CD14-positive monocyte (primary cell): ENCODE measurements around the gene STK32C. TPM values are rescaled to one million over a fixed set of nuclear protein-coding genes. Genes with fewer than 3 reads are reported as not detected.
A peak's percentile ranks its signal among the peaks of the same experiment; 100 is the strongest.

ENCODE experiments used
- DNase-seq, 3 donors: peaks; one replicate each; pipeline ENCODE4 v3.0.0-alpha.2; 2011 to 2022
- H2AFZ ChIP-seq: 2 replicates; pipeline ENCODE4 v1.6.0; 2012; ENCODE audit warnings: mild to moderate bottlenecking, low read depth, low read length, inconsistent platforms; ENCODE audit not compliant: insufficient read depth, poor library complexity, severe bottlenecking
- H3K27ac ChIP-seq, 2 donors: 1 replicate in 1 of 2; 2 replicates in 1 of 2; pipeline ENCODE4 v1.5.1; 2012 to 2013; ENCODE audit warnings: low read length in 2 of 2, control low read depth in 1 of 2, inconsistent platforms in 1 of 2, low read depth in 1 of 2, mild to moderate bottlenecking in 1 of 2
- H3K27me3 ChIP-seq, 2 donors: one replicate each; pipeline versions ENCODE4 v1.6.0 to v1.6.1; 2011 to 2013; ENCODE audit warnings: low read length in 2 of 2; ENCODE audit not compliant: control insufficient read depth in 2 of 2, insufficient read depth in 2 of 2
- H3K36me3 ChIP-seq, 2 donors: replicated peaks in 1 of 2; 1 replicate in 1 of 2; 2 replicates in 1 of 2; pipeline versions ENCODE4 v1.5.1 to v1.6.1; 2012 to 2013; ENCODE audit warnings: low read length in 2 of 2, control low read depth in 1 of 2, inconsistent platforms in 1 of 2, mild to moderate bottlenecking in 1 of 2; ENCODE audit not compliant: insufficient read depth in 2 of 2, control insufficient read depth in 1 of 2
- H3K4me1 ChIP-seq, 2 donors: 1 replicate in 1 of 2; 2 replicates in 1 of 2; pipeline versions ENCODE4 v1.5.1 to v1.6.1; 2012 to 2013; ENCODE audit warnings: low read length in 2 of 2, control low read depth in 1 of 2, inconsistent platforms in 1 of 2, mild to moderate bottlenecking in 1 of 2, moderate library complexity in 1 of 2; ENCODE audit not compliant: insufficient read depth in 2 of 2, control insufficient read depth in 1 of 2
- H3K4me2 ChIP-seq: replicated peaks from 2 replicates; pipeline ENCODE3; 2012; ENCODE audit warnings: low read length, moderate library complexity, mild to moderate bottlenecking; ENCODE audit not compliant: poor library complexity, severe bottlenecking; ENCODE audit errors: extremely low read depth
- H3K4me3 ChIP-seq, 3 experiments: fragments of 200-600 bp in 1 of 3; sonication (generic) in 1 of 3; replicated peaks in 1 of 3; 1 replicate in 2 of 3; 2 replicates in 1 of 3; pipeline ENCODE4 v1.5.1; 2011 to 2013; ENCODE audit warnings: low read length in 3 of 3, mild to moderate bottlenecking in 3 of 3, control low read depth in 2 of 3, low read depth in 2 of 3, inconsistent platforms in 1 of 3, moderate library complexity in 1 of 3
- H3K79me2 ChIP-seq: 2 replicates; pipeline ENCODE4 v1.6.0; 2012; ENCODE audit warnings: mild to moderate bottlenecking, control low read depth, inconsistent platforms, low read length, moderate library complexity; ENCODE audit not compliant: insufficient read depth
- H3K9ac ChIP-seq: 2 replicates; pipeline ENCODE4 v1.6.0; 2017; ENCODE audit warnings: low read length, mild to moderate bottlenecking; ENCODE audit not compliant: insufficient read depth, poor library complexity, severe bottlenecking
- H3K9me3 ChIP-seq, 2 donors: replicated peaks in 1 of 2; 1 replicate in 1 of 2; 2 replicates in 1 of 2; pipeline versions ENCODE4 v1.5.1 to v1.6.1; 2012 to 2013; ENCODE audit warnings: low read length in 2 of 2, control low read depth in 1 of 2; ENCODE audit not compliant: control insufficient read depth in 1 of 2, insufficient read depth in 1 of 2
- H4K20me1 ChIP-seq: 2 replicates; pipeline ENCODE4 v1.6.0; 2012; ENCODE audit warnings: mild to moderate bottlenecking, low read length, control low read depth, moderate library complexity; ENCODE audit not compliant: insufficient read depth
- H3K27ac Mint-ChIP-seq, 7 donors: one replicate each; pipeline ENCODE4 v1.8.0; 2020; ENCODE audit warnings: mild to moderate bottlenecking in 7 of 7, mixed read lengths in 7 of 7, moderate library complexity in 6 of 7, inconsistent platforms in 2 of 7
- H3K27me3 Mint-ChIP-seq, 3 donors: one replicate each; pipeline ENCODE4 v1.8.0; 2021 to 2022; ENCODE audit warnings: low read depth in 3 of 3, mild to moderate bottlenecking in 3 of 3, mixed read lengths in 3 of 3, moderate library complexity in 3 of 3, inconsistent platforms in 1 of 3
- H3K36me3 Mint-ChIP-seq, 2 donors: one replicate each; pipeline ENCODE4 v1.8.0; 2020; ENCODE audit warnings: mixed read lengths in 2 of 2, inconsistent platforms in 1 of 2, mild to moderate bottlenecking in 1 of 2
- H3K4me1 Mint-ChIP-seq: one replicate; pipeline ENCODE4 v1.8.0; 2020; ENCODE audit warnings: mild to moderate bottlenecking, mixed read lengths
- H3K4me3 Mint-ChIP-seq, 2 donors: one replicate each; pipeline ENCODE4 v1.8.0; 2020; ENCODE audit warnings: mild to moderate bottlenecking in 2 of 2, mixed read lengths in 2 of 2, moderate library complexity in 1 of 2
- H3K9me3 Mint-ChIP-seq, 7 donors: one replicate each; pipeline ENCODE4 v1.8.0; 2020 to 2022; ENCODE audit warnings: mixed read lengths in 7 of 7, mild to moderate bottlenecking in 6 of 7, moderate library complexity in 6 of 7, inconsistent platforms in 2 of 7
- CTCF ChIP-seq: fragments of 200-600 bp; IDR thresholded peaks from one replicate; pipeline ENCODE4 v1.8.0; 2022; ENCODE audit warnings: antibody characterized with exemption, mild to moderate bottlenecking
- WGBS: methylation state at CpG from one replicate; pipeline ENCODE4 v1.1.5; 2013; ENCODE audit warnings: missing lambda C conversion rate; ENCODE audit not compliant: insufficient coverage; 5-methylcytosine and 5-hydroxymethylcytosine counted together
- intact Hi-C, 2 donors: fragments of 100-400 bp; cut with micrococcal nuclease; formaldehyde crosslinking; loops; one replicate each; pipeline versions ENCODE4 v1.15.0 to v1.15.1; 2023
- polyA plus RNA-seq, 3 donors: library from polyadenylated mRNA; depleted of rRNA in 1 of 3; unstranded in 2 of 3; stranded (reverse) in 1 of 3; fragments of 300-500 nt in 2 of 3; fragments of >200 nt in 1 of 3; fragmentation: Illumina TruSeq in 2 of 3; gene quantifications; 1 replicate in 2 of 3; 2 replicates in 1 of 3; pipeline ENCODE4 v1.2.3, GENCODE V29; 2012 to 2021

Gene STK32C
- polyA plus RNA-seq, 3 donors = 13.6 to 22.8 (median 18.4) TPM

- peaks cover 2 to 4% of the 10 kb centered on the region in 2 donors for H3K36me3 Mint-ChIP-seq
- no peak overlapping the region for H3K4me2 ChIP-seq
- H3K9me3 Mint-ChIP-seq = peaks cover 0 to 2% (median 0%) of the 10 kb centered on the region in 7 donors
- H3K4me1 ChIP-seq = no peaks in the 10 kb centered on the region
- TF ChIP-seq CTCF = no peak
- H3K4me1 Mint-ChIP-seq = peaks cover 15% of the 10 kb centered on the region
- H3K36me3 ChIP-seq = no peaks in the 10 kb centered on the region
- peaks cover 0 to 20% (median 8%) of the 10 kb centered on the region in 3 donors for H3K27me3 Mint-ChIP-seq
- H3K9me3 ChIP-seq = no peaks in the 10 kb centered on the region
- no peaks in the 10 kb centered on the region for H3K27me3 ChIP-seq
- 94% methylated on average over 19 of the region's 28 CpGs for WGBS
- H3K27ac Mint-ChIP-seq = peak overlapping the region in 1 of 7 donors; percentile 17
- no peak overlapping the region for H2AFZ ChIP-seq
- H3K9ac ChIP-seq = no peak overlapping the region
- intact Hi-C loops = no loop called here
- no peaks in the 10 kb centered on the region for H3K79me2 ChIP-seq
- no peak overlapping the region for H3K4me3 Mint-ChIP-seq
- no peak overlapping the region for H3K4me3 ChIP-seq
- peaks cover 91% of the 10 kb centered on the region for H4K20me1 ChIP-seq
- no peak for DNase-seq
- no peak overlapping the region for H3K27ac ChIP-seq
Measured at GRCh38 chr10:132298038-132298881, 9.5 kb downstream of the STK32C start.

GRCh38 chr10:132297526-132297925 is 10.2 kb downstream of the STK32C start:
- Histone ChIP-seq H3K9me3 (no peaks in the 10 kb centered on the region), H3K4me3 (no peak overlapping the region), H3K27ac (no peak overlapping the region), H4K20me1 (peaks cover 92% of the 10 kb centered on the region), H3K4me2 (no peak overlapping the region), H3K79me2 (no peaks in the 10 kb centered on the region), H3K36me3 (no peaks in the 10 kb centered on the region), H3K9ac (no peak overlapping the region), H3K27me3 (no peaks in the 10 kb centered on the region), H3K4me1 (no peaks in the 10 kb centered on the region), H2AFZ (no peak overlapping the region)
- WGBS = 55% methylated on average over 9 of the region's 9 CpGs
- H3K4me3 Mint-ChIP-seq = no peak overlapping the region
- no peak overlapping the region for H3K27ac Mint-ChIP-seq
- H3K36me3 Mint-ChIP-seq = peaks cover 2 to 4% of the 10 kb centered on the region in 2 donors
- intact Hi-C loops = no loop called here
- no peak for DNase-seq
- peaks cover 15% of the 10 kb centered on the region for H3K4me1 Mint-ChIP-seq
- peaks cover 0 to 2% (median 0%) of the 10 kb centered on the region in 7 donors for H3K9me3 Mint-ChIP-seq
- peaks cover 0 to 20% (median 8%) of the 10 kb centered on the region in 3 donors for H3K27me3 Mint-ChIP-seq
- no peak for TF ChIP-seq CTCF
